Endometrial microvascular endothelial cells (primary cell): ENCODE results near the gene THOC6. TPM values are rescaled to one million over a fixed set of nuclear protein-coding genes. Genes with fewer than 3 reads are reported as not detected.

Source experiments
- in situ Hi-C: cut with HindIII; loops from 2 replicates; pipeline ENCODE4 v1.10.0; 2017; ENCODE audit warnings: low sequenced_read_pairs, low pct_unique_long_range_greater_than_20kb; ENCODE audit errors: inconsistent ontology term
- total RNA-seq: library from RNA; depleted of rRNA; stranded (reverse); fragments of >200 nt; gene quantifications from one replicate; pipeline ENCODE4 v1.2.3, GENCODE V29; 2015; ENCODE audit errors: inconsistent ontology term

THOC6 gene
- total RNA-seq, 1 donor from 2014 or later, result 23.8 TPM

DNA sequence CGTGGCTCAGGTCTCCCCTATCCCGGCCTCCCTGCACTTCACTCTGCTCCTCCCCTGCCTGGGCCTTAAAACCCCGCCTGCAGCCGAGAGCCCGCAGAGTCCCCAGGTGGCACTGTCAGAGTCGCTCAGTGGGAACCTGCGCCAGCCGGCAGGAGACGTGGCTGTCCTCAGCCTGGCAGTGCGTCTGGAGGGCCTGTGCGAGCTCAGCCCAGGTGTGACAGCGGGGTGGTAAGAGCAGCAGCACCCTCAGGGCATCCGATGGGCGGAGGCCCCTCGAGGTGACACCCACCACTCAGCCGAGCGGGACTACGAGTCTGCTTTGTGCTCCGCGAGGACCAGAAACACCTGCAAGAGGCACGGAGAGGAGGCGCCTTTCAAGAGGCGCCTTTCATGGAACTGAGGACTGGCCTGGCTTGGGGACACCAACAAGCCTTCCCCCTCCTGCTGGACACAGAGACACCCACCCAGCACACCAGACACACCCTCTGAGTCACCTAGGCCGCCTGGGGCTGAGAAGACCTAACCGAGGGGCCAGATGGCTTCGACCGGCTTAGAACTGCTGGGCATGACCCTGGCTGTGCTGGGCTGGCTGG lies 10.9 kb upstream of the THOC6 start, which contains the start of gene CLDN9:
Gene CLDN9, plus strand, starts transcription at position 96 of the 593 bp plus-strand sequence. Its CDS starts 440 bp downstream, at position 536.
- in situ Hi-C loops, result no loop called here

DNA sequence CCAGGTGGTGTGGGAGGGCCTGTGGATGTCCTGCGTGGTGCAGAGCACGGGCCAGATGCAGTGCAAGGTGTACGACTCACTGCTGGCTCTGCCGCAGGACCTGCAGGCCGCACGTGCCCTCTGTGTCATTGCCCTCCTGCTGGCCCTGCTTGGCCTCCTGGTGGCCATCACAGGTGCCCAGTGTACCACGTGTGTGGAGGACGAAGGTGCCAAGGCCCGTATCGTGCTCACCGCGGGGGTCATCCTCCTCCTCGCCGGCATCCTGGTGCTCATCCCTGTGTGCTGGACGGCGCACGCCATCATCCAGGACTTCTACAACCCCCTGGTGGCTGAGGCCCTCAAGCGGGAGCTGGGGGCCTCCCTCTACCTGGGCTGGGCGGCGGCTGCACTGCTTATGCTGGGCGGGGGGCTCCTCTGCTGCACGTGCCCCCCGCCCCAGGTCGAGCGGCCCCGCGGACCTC lies 10.3 kb upstream of the THOC6 start:
- in situ Hi-C loops, result no loop called here

DNA sequence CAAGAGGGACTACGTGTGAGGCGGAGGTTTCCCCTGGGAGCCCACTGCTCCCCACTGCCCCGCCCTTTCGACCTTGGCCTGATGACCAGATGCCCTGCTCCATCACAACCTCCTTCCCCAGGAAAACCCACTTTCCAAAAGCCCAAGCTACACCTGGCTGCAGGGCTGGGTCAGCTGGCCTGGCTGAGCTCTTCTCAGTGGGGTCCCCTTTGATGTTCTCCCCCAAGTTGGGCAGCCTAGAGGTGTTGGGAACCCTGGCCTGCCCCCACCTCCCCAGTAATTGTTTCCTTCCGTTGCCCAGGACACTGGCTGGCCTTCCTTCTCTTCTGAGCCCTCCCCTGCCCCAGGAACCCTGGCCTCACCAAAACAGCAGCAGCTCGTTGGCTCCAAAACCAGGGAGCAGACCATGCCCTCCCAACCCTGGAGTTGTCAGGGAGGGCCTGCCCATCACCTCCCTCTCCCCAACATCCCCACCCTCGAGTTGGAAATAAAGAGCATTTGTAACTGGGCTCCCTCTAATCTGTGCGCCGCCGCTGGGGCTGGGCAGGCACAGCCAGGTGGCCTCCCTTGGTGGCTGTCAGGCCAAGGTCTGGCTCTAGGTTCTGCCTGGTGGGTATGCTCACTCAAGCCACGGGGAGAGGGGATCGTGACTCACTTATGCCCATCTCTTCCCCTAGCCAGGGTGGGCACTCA lies 9.7 kb upstream of the THOC6 start:
- in situ Hi-C loops, result no loop called here

DNA sequence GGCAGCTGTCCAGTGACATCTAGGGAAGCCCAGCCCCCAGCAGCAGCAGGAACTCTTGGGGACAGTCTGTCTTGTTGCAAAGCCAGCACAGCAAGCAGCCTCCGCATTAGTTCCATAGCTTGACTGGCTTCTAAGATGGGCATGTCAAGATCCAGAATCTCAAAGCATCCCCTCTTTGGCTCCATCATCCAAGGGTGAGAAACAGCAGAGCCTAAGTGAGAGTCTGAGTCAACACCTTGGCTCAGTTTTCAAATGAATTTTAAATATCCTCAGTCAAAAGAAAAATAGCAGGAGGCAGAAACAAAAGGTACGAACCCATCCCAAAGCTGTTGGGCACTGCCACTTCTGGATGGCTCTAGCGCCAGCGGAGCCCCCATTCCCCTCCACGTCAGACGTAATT lies 8.9 kb upstream of the THOC6 start:
- in situ Hi-C loops, result no loop called here

DNA sequence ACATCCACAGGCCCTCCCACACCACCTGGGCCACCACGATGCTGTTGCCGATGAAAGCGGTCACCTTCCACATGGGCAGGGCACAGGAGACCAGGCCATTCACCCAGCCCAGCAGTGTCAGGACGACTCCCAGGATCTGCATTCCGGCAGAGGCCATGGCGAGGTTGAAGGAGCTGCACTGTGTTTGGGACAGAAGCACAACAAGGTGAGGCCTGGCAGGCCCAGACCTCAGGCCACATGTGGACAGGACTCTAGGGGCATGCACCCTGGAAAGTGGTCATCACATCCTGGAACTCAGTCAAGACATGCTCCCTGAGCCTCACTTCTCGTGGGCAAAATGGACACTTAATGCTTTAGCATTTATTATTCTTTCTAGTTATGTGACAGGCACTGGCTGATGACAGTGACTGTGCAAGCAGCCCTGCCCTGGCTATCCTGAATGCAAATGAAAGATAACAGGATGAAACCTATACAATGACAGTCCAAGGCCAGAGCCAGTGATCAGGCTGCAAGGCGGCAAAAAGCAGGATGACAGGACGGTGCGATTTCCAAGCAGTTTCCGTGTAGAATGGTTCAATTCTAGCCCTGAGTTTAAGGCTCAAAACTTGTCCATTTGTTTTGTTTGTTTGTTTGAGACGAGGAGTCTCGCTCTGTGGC lies 7.8 kb upstream of the THOC6 start:
- in situ Hi-C loops, result no loop called here

DNA sequence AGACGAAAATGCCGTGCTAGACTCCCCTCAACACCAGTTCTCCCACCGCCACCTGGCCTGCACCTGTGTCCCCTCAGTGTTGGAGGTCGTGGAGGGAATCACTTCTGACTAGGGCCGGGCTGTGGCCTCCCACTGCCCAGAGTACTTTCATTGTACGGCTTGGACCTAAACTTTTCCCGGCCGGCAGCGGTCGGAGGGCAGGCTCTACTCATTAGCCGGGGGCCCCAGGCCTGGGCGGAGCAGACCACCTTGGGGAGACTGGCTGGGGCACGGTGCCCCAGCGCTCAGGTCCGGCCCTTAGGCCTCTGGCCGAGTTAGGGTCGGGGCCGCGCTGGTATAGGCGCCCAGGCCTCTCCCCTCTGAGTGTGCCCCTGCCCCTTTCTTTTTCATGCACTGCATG lies 6.5 kb upstream of the THOC6 start:
- in situ Hi-C loops, result no loop called here

DNA sequence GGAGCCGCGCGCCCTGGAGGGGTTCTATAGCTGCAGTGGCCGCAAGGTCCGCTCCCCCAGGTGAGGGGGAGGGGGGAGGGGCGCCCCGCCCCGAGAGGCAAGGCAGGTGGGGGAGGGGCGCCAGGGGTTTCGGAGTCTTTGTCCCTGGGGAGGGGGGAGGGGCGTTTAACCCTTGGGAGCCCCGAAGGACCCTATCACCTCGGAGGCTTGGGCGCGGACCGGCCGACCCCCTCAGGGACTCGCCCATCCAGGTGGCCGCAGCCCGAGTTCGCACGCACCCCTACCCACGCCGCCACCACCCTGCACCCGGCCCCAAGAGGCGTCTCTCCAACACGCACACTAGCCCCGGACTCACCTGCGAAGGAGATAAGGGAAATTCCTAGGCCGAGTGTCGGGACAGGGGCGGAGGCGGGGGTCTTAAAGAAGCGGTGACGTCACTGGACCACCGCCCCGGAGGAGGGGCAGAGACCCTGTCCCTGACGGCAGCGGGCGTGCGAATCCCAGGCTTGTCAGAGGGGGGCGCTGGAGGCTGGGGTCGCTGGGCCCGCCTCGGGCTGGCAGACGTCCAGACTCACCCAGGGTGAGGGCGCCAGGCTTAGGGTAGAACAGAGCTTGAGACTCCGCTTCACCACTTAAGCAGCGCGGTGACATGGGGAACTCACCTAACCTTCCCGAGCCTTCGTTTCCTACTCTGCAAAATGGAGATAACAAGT lies 5.9 kb upstream of the THOC6 start, which contains the start of gene CLDN6:
Gene CLDN6, minus strand, starts transcription at position 390 of the 713 bp plus-strand sequence. CDS start 2,162 bp downstream, outside the sequence.
- in situ Hi-C loops, result no loop called here

DNA sequence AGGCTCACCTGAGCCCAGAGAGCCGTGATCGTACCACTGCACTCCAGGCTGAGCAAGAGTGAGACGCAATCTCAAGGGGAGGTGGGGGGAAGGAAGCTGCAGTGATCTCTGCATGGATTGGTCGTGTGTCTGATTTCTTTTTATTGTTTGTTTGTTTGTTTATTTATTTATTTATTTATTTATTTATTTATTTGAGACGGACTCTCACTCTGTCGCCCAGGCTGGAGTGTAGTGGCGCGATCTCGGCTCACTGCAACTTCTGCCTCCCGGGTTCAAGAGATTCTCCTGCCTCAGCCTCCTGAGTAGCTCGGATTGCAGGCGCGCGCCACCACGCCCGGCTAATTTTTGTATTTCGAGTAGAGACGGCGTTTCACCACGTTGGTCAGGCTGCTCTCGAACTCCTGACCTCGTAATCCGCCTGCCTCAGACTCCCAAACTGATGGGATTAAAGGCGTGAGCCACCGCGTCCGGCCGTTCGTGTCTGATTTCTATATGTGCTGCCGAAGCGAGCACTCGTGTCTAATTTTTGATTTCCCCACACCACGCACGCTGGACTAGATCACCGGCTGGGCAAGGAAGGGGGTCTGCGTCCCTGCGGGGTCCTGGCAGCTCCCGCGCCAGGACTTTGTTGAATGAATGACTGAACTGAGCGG lies 4.1 kb upstream of the THOC6 start:
- in situ Hi-C loops, result no loop called here

DNA sequence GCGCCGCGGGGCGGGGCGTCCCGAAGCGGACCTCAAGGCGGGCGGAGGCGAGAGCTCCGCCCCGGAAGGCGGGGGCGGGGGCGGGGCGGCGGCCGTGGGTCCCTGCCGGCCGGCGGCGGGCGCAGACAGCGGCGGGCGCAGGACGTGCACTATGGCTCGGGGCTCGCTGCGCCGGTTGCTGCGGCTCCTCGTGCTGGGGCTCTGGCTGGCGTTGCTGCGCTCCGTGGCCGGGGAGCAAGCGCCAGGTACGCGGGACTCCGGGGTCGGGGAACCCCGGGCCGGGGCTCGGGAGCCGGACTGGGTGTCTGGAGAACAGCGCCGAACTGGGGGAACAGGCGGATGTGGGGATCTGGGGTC lies 3.6 kb upstream of the THOC6 start, which contains the start of gene TNFRSF12A:
Gene TNFRSF12A, plus strand, starts transcription at position 122 of the 357 bp plus-strand sequence. Its CDS starts 30 bp downstream, at position 152.
- in situ Hi-C loops, result no loop called here

DNA sequence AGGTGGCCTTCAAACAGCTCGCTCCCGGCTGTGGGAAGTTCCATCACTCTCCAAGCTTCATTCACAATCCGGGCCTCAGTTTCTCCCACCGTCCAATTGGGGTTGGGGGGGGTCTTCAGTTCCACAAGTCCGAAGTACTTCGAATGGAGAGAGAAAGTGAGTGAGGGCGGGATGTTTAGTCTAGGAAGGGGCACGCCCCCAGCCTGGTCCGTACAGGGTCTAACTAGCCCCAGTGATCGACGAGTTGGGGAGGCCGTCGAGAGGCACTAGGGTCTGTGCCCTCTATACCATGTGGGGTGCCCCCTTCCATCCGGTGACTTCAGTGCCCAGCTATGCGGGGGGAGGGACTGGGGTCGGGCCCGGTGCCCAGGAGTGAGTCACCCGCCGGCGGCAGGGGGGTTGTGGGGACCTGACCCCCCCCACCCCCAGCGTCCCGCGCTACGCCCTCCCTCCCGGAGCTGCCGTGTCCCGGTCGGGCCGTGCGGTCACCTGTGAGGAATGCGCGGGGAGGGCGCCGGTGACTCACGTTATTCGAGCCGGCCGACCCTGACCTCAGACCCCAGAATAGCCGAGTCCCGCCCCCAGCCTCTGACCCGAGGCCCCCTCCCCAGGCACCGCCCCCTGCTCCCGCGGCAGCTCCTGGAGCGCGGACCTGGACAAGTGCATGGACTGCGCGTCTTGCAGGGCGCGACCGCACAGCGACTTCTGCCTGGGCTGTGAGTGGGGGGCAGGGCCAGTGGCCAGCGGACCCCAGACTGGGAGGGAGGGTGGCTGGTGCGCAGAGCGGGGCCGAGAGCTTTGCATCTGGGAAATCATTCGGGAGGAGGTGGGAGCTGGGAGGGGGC lies 3.0 kb upstream of the THOC6 start:
- in situ Hi-C loops, result no loop called here

DNA sequence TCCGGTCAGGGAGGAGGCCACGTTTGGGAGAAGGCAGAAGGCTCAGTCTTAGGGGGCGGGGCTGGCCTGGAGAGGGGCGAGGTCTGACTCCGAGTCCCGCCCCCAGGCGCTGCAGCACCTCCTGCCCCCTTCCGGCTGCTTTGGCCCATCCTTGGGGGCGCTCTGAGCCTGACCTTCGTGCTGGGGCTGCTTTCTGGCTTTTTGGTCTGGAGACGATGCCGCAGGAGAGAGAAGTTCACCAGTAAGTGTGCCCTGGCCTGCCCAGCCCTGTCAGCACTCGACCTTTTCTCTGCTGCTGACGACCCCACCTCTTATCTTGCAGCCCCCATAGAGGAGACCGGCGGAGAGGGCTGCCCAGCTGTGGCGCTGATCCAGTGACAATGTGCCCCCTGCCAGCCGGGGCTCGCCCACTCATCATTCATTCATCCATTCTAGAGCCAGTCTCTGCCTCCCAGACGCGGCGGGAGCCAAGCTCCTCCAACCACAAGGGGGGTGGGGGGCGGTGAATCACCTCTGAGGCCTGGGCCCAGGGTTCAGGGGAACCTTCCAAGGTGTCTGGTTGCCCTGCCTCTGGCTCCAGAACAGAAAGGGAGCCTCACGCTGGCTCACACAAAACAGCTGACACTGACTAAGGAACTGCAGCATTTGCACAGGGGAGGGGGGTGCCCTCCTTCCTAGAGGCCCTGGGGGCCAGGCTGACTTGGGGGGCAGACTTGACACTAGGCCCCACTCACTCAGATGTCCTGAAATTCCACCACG lies 2.2 kb upstream of the THOC6 start:
- in situ Hi-C loops, result no loop called here

DNA sequence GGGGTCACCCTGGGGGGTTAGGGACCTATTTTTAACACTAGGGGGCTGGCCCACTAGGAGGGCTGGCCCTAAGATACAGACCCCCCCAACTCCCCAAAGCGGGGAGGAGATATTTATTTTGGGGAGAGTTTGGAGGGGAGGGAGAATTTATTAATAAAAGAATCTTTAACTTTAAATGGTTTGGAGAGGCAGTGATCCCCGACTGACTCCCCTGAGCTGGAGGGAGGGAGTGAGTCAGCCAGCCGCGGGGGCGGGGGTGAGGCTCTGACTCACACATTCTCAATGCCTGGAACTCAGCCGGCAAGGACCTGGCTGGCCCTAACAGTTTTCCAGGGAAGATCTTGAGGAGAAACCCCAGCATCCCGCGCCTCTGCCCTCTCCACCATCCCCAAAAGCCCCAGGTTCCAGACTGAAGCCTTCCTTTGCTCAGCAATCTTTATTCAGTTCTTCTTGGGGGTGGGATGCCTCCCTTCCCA lies 1.6 kb upstream of the THOC6 start:
- in situ Hi-C loops, result no loop called here

DNA sequence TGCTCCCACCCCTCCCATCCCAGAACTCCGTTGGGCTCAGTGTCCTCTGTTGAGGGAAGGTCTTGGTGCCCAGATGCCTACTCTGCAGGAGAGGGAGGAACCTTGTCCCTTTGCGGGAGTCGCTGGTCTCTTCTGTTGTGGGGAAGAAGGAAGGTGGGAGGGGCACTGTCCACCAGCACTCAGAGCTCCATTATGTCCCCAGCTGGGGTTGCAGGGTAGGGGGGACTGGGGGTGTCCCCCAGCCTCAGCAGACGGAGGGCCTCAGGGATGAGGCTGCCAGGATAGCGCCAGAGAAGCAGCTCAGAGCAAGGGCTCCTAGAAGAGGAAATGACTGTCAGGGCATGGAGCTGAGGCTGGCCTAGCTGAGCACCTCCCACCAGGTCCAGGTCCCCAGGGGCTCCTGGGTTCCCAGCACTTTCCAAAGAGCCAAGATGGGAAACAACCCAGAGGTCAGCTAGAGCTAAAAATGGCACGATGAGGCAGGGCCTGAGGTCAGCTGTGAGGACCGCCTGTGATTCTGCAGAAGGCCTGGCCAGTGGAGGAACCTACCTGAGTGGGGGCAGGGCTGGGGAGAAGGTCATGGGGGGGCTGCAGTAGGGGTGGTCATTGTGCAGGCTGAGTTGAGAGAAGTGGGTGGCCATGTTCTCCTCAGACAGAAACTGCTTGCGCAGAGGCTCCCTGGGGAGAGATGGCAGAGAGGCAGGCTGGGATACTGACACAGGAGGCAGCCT lies 986 bp upstream of the THOC6 start:
- in situ Hi-C loops, result no loop called here

DNA sequence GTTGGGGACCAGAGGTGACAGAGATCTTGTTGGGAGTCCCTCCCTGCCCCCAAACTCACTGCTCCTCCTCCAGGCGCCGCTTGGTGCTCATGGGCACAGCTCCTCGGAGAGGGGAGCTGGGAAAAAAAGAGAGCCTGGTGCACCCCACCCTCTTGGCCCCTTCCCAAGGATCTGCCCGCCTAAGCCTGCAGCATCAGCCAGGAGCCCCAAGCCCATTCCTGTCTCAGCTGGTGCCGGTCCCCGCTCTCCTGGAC lies 493 bp upstream of the THOC6 start:
- in situ Hi-C loops, result no loop called here

DNA sequence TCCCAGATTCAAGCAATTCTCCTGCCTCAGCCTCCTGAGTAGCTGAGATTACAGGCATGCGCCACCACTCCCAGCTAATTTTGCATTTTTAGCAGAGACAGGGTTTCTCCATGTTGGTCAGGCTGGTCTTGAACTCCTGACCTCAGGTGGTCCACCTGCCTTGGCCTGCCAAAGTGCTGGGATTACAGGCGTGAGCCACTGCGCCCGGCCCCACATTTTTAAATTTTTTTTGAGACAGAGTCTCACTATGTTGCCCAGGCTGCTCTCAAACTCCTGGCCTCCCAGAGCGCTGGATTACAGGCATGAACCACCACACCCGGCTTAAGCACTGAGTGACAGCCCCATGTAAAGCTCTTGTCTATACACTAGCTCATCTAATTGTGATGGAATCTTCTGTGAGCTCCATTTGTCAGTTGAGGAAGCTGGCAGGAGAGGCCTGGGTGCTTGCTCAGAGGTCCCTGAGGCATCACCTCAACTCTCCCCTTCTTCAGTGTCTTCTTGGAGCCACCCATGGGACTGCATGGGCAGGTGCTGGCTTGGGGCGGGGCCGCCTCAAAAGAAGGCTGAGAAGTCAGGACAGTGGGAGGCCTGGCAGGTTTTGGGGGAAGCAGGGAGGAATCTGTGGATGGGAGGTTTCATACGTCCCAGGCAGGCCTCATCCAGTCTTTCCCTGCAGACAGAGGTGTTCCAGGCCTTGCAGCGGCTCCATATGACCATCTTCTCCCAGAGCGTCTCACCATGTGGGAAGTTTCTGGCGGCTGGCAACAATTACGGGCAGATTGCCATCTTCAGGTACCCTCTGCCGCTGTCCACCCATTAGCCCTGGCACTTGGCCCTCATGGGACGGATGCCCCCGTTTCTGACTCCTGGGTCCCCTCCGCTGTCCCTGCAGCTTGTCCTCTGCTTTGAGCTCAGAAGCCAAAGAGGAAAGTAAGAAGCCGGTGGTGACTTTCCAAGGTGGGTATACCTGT lies 1.5 kb downstream of the THOC6 start:
- in situ Hi-C loops, result no loop called here

DNA sequence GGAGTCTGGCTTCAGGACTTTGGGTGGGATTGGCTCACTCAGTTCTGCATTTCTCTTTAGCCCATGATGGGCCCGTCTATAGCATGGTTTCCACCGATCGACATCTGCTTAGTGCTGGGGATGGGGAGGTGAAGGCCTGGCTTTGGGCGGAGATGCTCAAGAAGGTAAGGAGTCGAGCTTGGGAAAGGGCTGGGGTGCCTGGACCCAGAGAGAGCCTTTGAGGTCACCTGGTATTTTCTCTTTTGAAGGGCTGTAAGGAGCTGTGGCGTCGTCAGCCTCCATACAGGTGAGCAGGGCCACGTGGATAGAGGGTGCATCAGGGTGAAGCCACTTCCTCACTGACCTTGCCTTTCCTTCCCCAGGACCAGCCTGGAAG lies 2.2 kb downstream of the THOC6 start:
- in situ Hi-C loops, result no loop called here
